Central memory CD4-positive, alpha-beta T cell (primary cell): Measurements from ENCODE around the gene IGF2R.
"Not testable (repeated sequence)": the region's sequence is repeated elsewhere in the genome, so short reads cannot be mapped to it uniquely, and the experiment has no call there.

Experiments
- DNase-seq: peaks from one replicate; pipeline ENCODE4 v3.0.0; 2022

The IGF2R gene

GRCh38 chr6:160102956-160103824 is 134.3 kb downstream of the IGF2R start:
- DNase-seq: no peak

GRCh38 chr6:160103825-160104100 is 134.9 kb downstream of the IGF2R start:
- DNase-seq: no peak

GRCh38 chr6:160104821-160105517 is 136.1 kb downstream of the IGF2R start:
- DNase-seq: no peak

GRCh38 chr6:160106010-160106409 is 137.1 kb downstream of the IGF2R start:
- DNase-seq: no peak

GRCh38 chr6:160106701-160107100 is 137.8 kb downstream of the IGF2R start:
- no peak for DNase-seq

GRCh38 chr6:160108077-160108476 is 139.2 kb downstream of the IGF2R start:
- DNase-seq: no peak

- no peak for DNase-seq
Measured at GRCh38 chr6:160110586-160111123, 141.8 kb downstream of the IGF2R start.

- DNase-seq: no peak
Measured at GRCh38 chr6:160111806-160112205, 142.9 kb downstream of the IGF2R start.

GRCh38 chr6:160112628-160113299 is 143.9 kb downstream of the IGF2R start:
- DNase-seq: no peak

GRCh38 chr6:160114536-160114935 is 145.7 kb downstream of the IGF2R start:
- not testable (repeated sequence) for DNase-seq

GRCh38 chr6:160115421-160115820 is 146.5 kb downstream of the IGF2R start:
- no peak for DNase-seq

GRCh38 chr6:160116411-160116810 is 147.5 kb downstream of the IGF2R start:
- DNase-seq: no peak

- no peak for DNase-seq
Measured at GRCh38 chr6:160117137-160117536, 148.3 kb downstream of the IGF2R start.

GRCh38 chr6:160118620-160119229 is 149.8 kb downstream of the IGF2R start:
- DNase-seq: no peak

GRCh38 chr6:160120087-160120486 is 151.2 kb downstream of the IGF2R start:
- DNase-seq: no peak

GRCh38 chr6:160121558-160121957 is 152.7 kb downstream of the IGF2R start, which contains the start of gene SLC22A1:
TSS of gene SLC22A1 (plus strand) at chr6:160121815. CDS start at chr6:160121936, 121 bp downstream.
- DNase-seq: no peak

GRCh38 chr6:160121981-160122380 is 153.1 kb downstream of the IGF2R start:
- no peak for DNase-seq

- no peak for DNase-seq
Measured at GRCh38 chr6:160122744-160123143, 153.9 kb downstream of the IGF2R start.

- DNase-seq: no peak
Measured at GRCh38 chr6:160124007-160124406, 155.1 kb downstream of the IGF2R start.

- no peak for DNase-seq
Measured at GRCh38 chr6:160124605-160125004, 155.7 kb downstream of the IGF2R start.

GRCh38 chr6:160125105-160125504 is 156.2 kb downstream of the IGF2R start:
- not testable (repeated sequence) for DNase-seq

- DNase-seq: no peak
Measured at GRCh38 chr6:160127270-160128124, 158.6 kb downstream of the IGF2R start.
